ENCODE measurements around the gene NMU.

GRCh38 chr4:55592014-55592413 is 44.1 kb downstream of the NMU start, which contains the start of gene PDCL2:
- no peak for TF ChIP-seq PPARA (CRISPR knock-in tag; IDR thresholded peaks at IDR 0.05; ENCODE audit: borderline replicate concordance)
- no peak for TF ChIP-seq ZFP30 (CRISPR knock-in tag; IDR thresholded peaks at IDR 0.05)
- TF ChIP-seq ZNF565 (CRISPR knock-in tag; conservative IDR thresholded peaks at IDR 0.05; ENCODE audit: low read depth) = no peak
- no peak for TF ChIP-seq TSHZ2 (CRISPR knock-in tag; IDR thresholded peaks at IDR 0.05)
- no peak for TF ChIP-seq ZNF70 (CRISPR knock-in tag; IDR thresholded peaks at IDR 0.05)
- no peak for TF ChIP-seq PATZ1 (CRISPR knock-in tag; IDR thresholded peaks at IDR 0.05; ENCODE audit: borderline replicate concordance)
- TF ChIP-seq ESRRG (CRISPR knock-in tag; IDR thresholded peaks at IDR 0.05) = no peak
- no peak for TF ChIP-seq RARB (CRISPR knock-in tag; IDR thresholded peaks at IDR 0.05)
- TF ChIP-seq TCF4 (CRISPR knock-in tag; IDR thresholded peaks at IDR 0.05; ENCODE audit: borderline replicate concordance) = no peak
- no peak for TF ChIP-seq GLIS3 (CRISPR knock-in tag; IDR thresholded peaks at IDR 0.05)
- TF ChIP-seq ARNTL (CRISPR knock-in tag; IDR thresholded peaks at IDR 0.05; ENCODE audit: borderline replicate concordance, low read depth) = no peak
- no peak for TF ChIP-seq OSR1 (CRISPR knock-in tag; IDR thresholded peaks at IDR 0.05)
- TF ChIP-seq SNAI2 (CRISPR knock-in tag; IDR thresholded peaks at IDR 0.05) = no peak
